AG04449 (cell line): Measurements from ENCODE around the gene ZNF343.

Experiments
- CTCF ChIA-PET: fragments of 350-600 bp; formaldehyde crosslinking; extraction: SDS; loops from one replicate; lab custom pipeline; 2021; ENCODE audit warnings: antibody characterized with exemption; lab: Yijun Ruan, JAX
- POLR2A ChIA-PET: fragments of 400-600, 350-600 bp; formaldehyde crosslinking; extraction: SDS; loops from one replicate; lab custom pipeline; 2020; ENCODE audit warnings: antibody characterized with exemption, inconsistent platforms; lab: Yijun Ruan, JAX
- DNase-seq: peaks from one replicate; pipeline ENCODE4 v3.0.0-alpha.2; 2010; ENCODE audit warnings: low read depth, low spot score
- H3K4me3 ChIP-seq: 2 replicates; pipeline ENCODE4 v1.5.1; 2011; ENCODE audit warnings: low read depth, mild to moderate bottlenecking, control low read depth, low read length
- TF ChIP-seq, protein P1 (sequence below): IDR thresholded peaks from one replicate; pipeline ENCODE4 v1.5.1; 2011; ENCODE audit warnings: mild to moderate bottlenecking, moderate library complexity, low read length, control low read depth, inconsistent platforms; ENCODE audit not compliant: insufficient read depth; ENCODE audit errors: missing control alignments

Gene ZNF343

GRCh38 chr20:2508631-2509467, at the start of gene ZNF343:
ZNF343 (minus strand) TSS chr20:2508915; CDS start chr20:2493895, 15,020 bp downstream.
- peak within 1 kb of the TSS; percentile 89 for H3K4me3 ChIP-seq
- CTCF ChIA-PET: interaction anchor here (2.8 to 9.6 kb wide), 2 partner anchors 12 to 13 kb away, joined by 9 to 176 read pairs; no protein-coding TSS in a partner anchor
- TF ChIP-seq, protein P1, sequence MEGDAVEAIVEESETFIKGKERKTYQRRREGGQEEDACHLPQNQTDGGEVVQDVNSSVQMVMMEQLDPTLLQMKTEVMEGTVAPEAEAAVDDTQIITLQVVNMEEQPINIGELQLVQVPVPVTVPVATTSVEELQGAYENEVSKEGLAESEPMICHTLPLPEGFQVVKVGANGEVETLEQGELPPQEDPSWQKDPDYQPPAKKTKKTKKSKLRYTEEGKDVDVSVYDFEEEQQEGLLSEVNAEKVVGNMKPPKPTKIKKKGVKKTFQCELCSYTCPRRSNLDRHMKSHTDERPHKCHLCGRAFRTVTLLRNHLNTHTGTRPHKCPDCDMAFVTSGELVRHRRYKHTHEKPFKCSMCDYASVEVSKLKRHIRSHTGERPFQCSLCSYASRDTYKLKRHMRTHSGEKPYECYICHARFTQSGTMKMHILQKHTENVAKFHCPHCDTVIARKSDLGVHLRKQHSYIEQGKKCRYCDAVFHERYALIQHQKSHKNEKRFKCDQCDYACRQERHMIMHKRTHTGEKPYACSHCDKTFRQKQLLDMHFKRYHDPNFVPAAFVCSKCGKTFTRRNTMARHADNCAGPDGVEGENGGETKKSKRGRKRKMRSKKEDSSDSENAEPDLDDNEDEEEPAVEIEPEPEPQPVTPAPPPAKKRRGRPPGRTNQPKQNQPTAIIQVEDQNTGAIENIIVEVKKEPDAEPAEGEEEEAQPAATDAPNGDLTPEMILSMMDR: no peak
- POLR2A ChIA-PET: interaction anchor here (0.6 to 1.0 kb wide), 3 partner anchors 11 to 39 kb away, joined by 3 to 4 read pairs (median 3); partner anchors contain the start of gene SNRPB
- no peak for DNase-seq

GRCh38 chr20:2557873-2558580, 49.3 kb upstream of the ZNF343 start:
- TF ChIP-seq, protein P1: no peak
- H3K4me3 ChIP-seq: no peak overlapping the region
- ChIA-PET CTCF (interaction anchor here (2.0 kb wide), 1 partner anchor 36 kb away, joined by 5 read pairs; no protein-coding TSS in a partner anchor), POLR2A (no interaction called here)
- no peak for DNase-seq

GRCh38 chr20:2545594-2545993, 36.9 kb upstream of the ZNF343 start:
- POLR2A ChIA-PET: no interaction called here
- no peak overlapping the region for H3K4me3 ChIP-seq
- CTCF ChIA-PET: interaction anchor here (1.0 to 2.8 kb wide), 3 partner anchors 18 to 24 kb away, joined by 3 to 9 read pairs (median 8); no protein-coding TSS in a partner anchor

DNA sequence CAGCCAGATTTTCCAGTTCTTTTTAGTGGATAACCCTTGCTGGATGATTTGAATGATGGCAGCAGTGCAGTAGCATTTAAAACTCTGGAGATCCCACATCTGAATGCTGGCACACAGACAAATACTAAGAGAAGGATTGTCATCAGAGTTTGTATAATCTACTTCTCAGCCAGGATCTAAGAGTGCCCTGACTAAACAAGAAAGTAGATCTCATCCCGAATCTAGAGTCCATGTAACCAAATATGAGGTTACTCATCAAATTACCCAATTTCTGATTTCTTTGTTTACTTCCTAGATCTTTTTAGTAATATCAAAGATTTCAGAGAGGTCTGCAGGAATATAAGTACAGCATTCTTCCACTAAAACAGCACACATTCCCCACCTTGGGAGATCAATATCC, 35.5 kb upstream of the ZNF343 start:
- POLR2A ChIA-PET: no interaction called here

More at GRCh38 chr20:2545594-2545993, 36.9 kb upstream of the ZNF343 start:
- TF ChIP-seq, protein P1: no peak
- DNase-seq: no peak

DNA sequence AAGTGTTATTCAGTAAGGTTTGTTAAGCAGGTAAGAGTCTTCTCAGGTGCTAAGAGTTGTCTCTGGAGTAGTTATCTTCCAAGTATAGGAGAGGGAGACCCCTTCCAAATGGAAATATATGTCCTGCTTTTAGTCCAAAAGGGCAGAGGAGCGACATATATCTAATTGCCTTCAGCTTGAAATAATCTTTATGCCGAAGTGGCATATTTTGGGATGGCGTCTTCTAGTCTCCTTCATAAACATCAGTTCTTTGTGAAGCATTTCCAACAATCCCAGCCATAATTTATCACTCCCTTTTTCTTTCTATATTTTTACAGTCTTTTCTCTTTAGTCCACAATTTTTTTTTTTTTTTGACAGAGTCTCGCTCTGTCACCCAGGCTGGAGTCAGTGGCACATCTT, 33.6 kb upstream of the ZNF343 start:
- ChIA-PET POLR2A (no interaction called here), CTCF (interaction anchor here (1.5 to 4.3 kb wide), 2 partner anchors 19 to 40 kb away, joined by 3 to 32 read pairs; no protein-coding TSS in a partner anchor)
- TF ChIP-seq, protein P1: no peak

More for the DNA sequence above, 35.5 kb upstream of the ZNF343 start:
- no peak for DNase-seq
- H3K4me3 ChIP-seq: no peak overlapping the region
- TF ChIP-seq, protein P1: no peak
- CTCF ChIA-PET: interaction anchor here (1.4 kb wide), 1 partner anchor 20 kb away, joined by 3 read pairs; no protein-coding TSS in a partner anchor

More for the DNA sequence above, 33.6 kb upstream of the ZNF343 start:
- no peak for DNase-seq
- no peak overlapping the region for H3K4me3 ChIP-seq
